ENCODE results near the gene LCE1B.

LCE1B gene

GRCh38 chr1:152859696-152860095, 47.9 kb downstream of the LCE1B start, which contains the start of gene LCE7A:
Gene LCE7A, plus strand, starts transcription at chr1:152859996. Its CDS starts 702 bp downstream, at chr1:152860698.
- no peak for DNase-seq (ENCODE audit: low read depth)
- H3K4me3 ChIP-seq (ENCODE audit: low read length), result no peak within 1 kb of the TSS
- no peak for TF ChIP-seq CTCF (conservative IDR thresholded peaks at IDR 0.05; ENCODE audit: low read depth, low read length)

GRCh38 chr1:152860129-152860528, 48.4 kb downstream of the LCE1B start:
- DNase-seq (ENCODE audit: low read depth), result no peak
- TF ChIP-seq CTCF (conservative IDR thresholded peaks at IDR 0.05; ENCODE audit: low read depth, low read length), result no peak
- no peak overlapping the region for H3K4me3 ChIP-seq (ENCODE audit: low read length)

- TF ChIP-seq CTCF (conservative IDR thresholded peaks at IDR 0.05; ENCODE audit: low read depth, low read length), result no peak
- no peak for DNase-seq (ENCODE audit: low read depth)
- H3K4me3 ChIP-seq (ENCODE audit: low read length), result no peak overlapping the region
These were observed 49.6 kb downstream of the LCE1B start for GRCh38 chr1:152861374-152861773.

All from retinal pigment epithelial cell (primary cell).